Tibial nerve (tissue), 3 donors: ENCODE measurements around the gene PRKCB.

Experiments used
- CTCF ChIP-seq, 5 experiments: fragments of 200-600 bp in 3 of 5; fragments of 450-650 bp in 2 of 5; sonication (generic) in 3 of 5; IDR thresholded peaks; one replicate each; pipeline ENCODE4 v1.5.1; 2016 to 2019; ENCODE audit warnings: antibody characterized with exemption in 5 of 5, mild to moderate bottlenecking in 3 of 5, moderate library complexity in 2 of 5
- POLR2A ChIP-seq, 2 donors: fragments of 450-650 bp; IDR thresholded peaks; one replicate each; pipeline ENCODE4 v1.6.1; 2017; ENCODE audit warnings: antibody characterized with exemption in 2 of 2, mild to moderate bottlenecking in 2 of 2, moderate library complexity in 2 of 2

- TF ChIP-seq CTCF (IDR thresholded peaks at IDR 0.05) (no peak), POLR2A (IDR thresholded peaks at IDR 0.05) (no peak)
Observed at GRCh38 chr16:23990507-23990906, 154.7 kb downstream of the PRKCB start.
